ENCODE data around the gene TIPRL. TPM values are rescaled to one million over a fixed set of nuclear protein-coding genes. Genes with fewer than 3 reads are reported as not detected.
A peak's percentile ranks its signal among the peaks of the same experiment; 100 is the strongest.

The TIPRL gene
- total and polyA plus RNA-seq, 9 of the 15 experiments (the other 6 are each of a cell fraction or from before 2014, with no cell fraction given) = 41.4 to 90.2 (median 69.9) TPM

GRCh38 chr1:168179438-168180147 is 831 bp downstream of the TIPRL start:
- under 1% methylated on average over 20 of the region's 20 CpGs for WGBS (ENCODE audit: insufficient coverage, low coverage, missing lambda C conversion rate)
- intact Hi-C loops (cut with micrococcal nuclease) (loop anchor here (1.0 to 2.0 kb wide), 2 partner anchors 45 to 142 kb away; no protein-coding TSS in a partner anchor), in situ Hi-C loops (cut with MboI) (no loop called here)
- Histone ChIP-seq H3K9me3 (replicated peaks; ENCODE audit: control insufficient read depth, insufficient read depth, low read depth, low read length) (no peaks in the 10 kb centered on the region), H3K4me1 (replicated peaks in 1 of 2; ENCODE audit: control insufficient read depth in 2 of 2, insufficient read depth in 2 of 2, low read length in 2 of 2) (peaks cover 6 to 11% of the 10 kb centered on the region in 2 experiments; a peak in 4 of 5 replicates), H3K9me1 (ENCODE audit: control insufficient read depth, insufficient read depth, low read length) (no peaks in the 10 kb centered on the region), H3K27me3 (ENCODE audit: control insufficient read depth in 2 of 2, insufficient read depth in 2 of 2, low read length in 2 of 2) (no peaks in the 10 kb centered on the region), H4K20me1 (replicated peaks; ENCODE audit: control insufficient read depth, insufficient read depth, low read length) (no peaks in the 10 kb centered on the region), H3K9ac (ENCODE audit: insufficient read depth in 1 of 2, low read depth in 2 of 2, low read length in 2 of 2) (peak overlapping the region; percentile 78 to 93), H2AFZ (ENCODE audit: low read depth, low read length) (peak overlapping the region; percentile 99), H3K79me2 (ENCODE audit: control insufficient read depth, insufficient read depth, low read length) (peaks cover 50% of the 10 kb centered on the region), H3K27ac (ENCODE audit: extremely low read depth, low read depth, low read length) (peak overlapping the region; percentile 84), H3K4me3 (peak overlapping the region; percentile 62), H3K4me2 (ENCODE audit: insufficient read depth, low read length) (peak overlapping the region; percentile 92), H3K36me3 (ENCODE audit: control insufficient read depth, insufficient read depth, low read length) (peaks cover 12% of the 10 kb centered on the region)
- FAIRE-seq = no peak
- BruUV-seq (replicated peaks) = no TSS peak
- DNase-seq (ENCODE audit: extremely low read depth in 1 of 4, low spot score in 3 of 4) = peak; percentile 35 to 50 (median 40)
- peak; percentile 31 for ATAC-seq
- CTCF ChIA-PET (ENCODE audit: low intra/inter-chr PET ratio) = interaction anchor here (1.1 kb wide), 1 partner anchor 143 kb away, joined by 3 read pairs; no protein-coding TSS in a partner anchor
- POLR2A ChIA-PET = interaction anchor here (0.6 to 1.0 kb wide), 6 partner anchors 10 to 674 kb away, joined by 3 to 4 read pairs (median 4); no protein-coding TSS in a partner anchor
- TF ChIP-seq CCAR2 (IDR thresholded peaks at IDR 0.05; ENCODE audit: low read depth, low read length) = no peak
- no peak for TF ChIP-seq CHD2 (IDR thresholded peaks at IDR 0.05; ENCODE audit: low read depth, low read length)
- TF ChIP-seq FOXK1 (CRISPR knock-in tag; IDR thresholded peaks at IDR 0.05; ENCODE audit: borderline replicate concordance) = no peak
- no peak for TF ChIP-seq BRF1 (IDR thresholded peaks at IDR 0.05; ENCODE audit: borderline replicate concordance, extremely low read depth, insufficient read length)
- no peak for TF ChIP-seq TAF9B (IDR thresholded peaks at IDR 0.05; ENCODE audit: partially characterized antibody)
- TF ChIP-seq MLLT1 (IDR thresholded peaks at IDR 0.05) = 0 out of 4 replicates have a peak, but pooled peaks of 1 of the 2 experiments have one; percentile 15
- no peak for TF ChIP-seq ZNF609 (CRISPR knock-in tag; IDR thresholded peaks at IDR 0.05; ENCODE audit: borderline replicate concordance)
- peak in 1 of 2 experiments; percentile 6; a peak in 1 of 4 replicates for TF ChIP-seq TEAD1 (CRISPR knock-in tag; IDR thresholded peaks at IDR 0.05)
- no peak for TF ChIP-seq ZNF253 (CRISPR knock-in tag; conservative IDR thresholded peaks at IDR 0.05)
- TF ChIP-seq HDAC2 (IDR thresholded peaks at IDR 0.05) = 0 out of 2 replicates have a peak, but pooled peaks have one; percentile 23
- TF ChIP-seq ZC3H11A (IDR thresholded peaks at IDR 0.05; ENCODE audit: low read depth, low read length) = no peak
- TF ChIP-seq ZNF165 (CRISPR knock-in tag; IDR thresholded peaks at IDR 0.05; ENCODE audit: borderline replicate concordance) = peak; percentile 74; the same call in 1 of the 2 replicates
- TF ChIP-seq MEIS2 (IDR thresholded peaks at IDR 0.05; ENCODE audit: partially characterized antibody) = peak; percentile 13
- TF ChIP-seq YY1 (IDR thresholded peaks at IDR 0.05; ENCODE audit: borderline replicate concordance in 1 of 3, control insufficient read depth in 1 of 3, extremely low read depth in 1 of 3, insufficient read depth in 3 of 3, insufficient read length in 1 of 3, insufficient replicate concordance in 2 of 3, low read depth in 1 of 3, low read length in 2 of 3) = peak in 1 of 3 experiments; percentile 75
- 0 out of 2 replicates have a peak, but pooled peaks have one; percentile 26 for TF ChIP-seq SMARCE1 (IDR thresholded peaks at IDR 0.05)
